Activated naive CD8-positive, alpha-beta T cell treated with anti-CD3 and anti-CD28 coated beads, Interleukin-2, amount 10 ng/mL, durations not matched to agents 7 days and 5 days (primary cell): ENCODE measurements around the gene PRL. TPM values are rescaled to one million over a fixed set of nuclear protein-coding genes. Genes with fewer than 3 reads are reported as not detected.

Experiments
- ATAC-seq: fragments of 150-1000 bp; cut with Tn5 transposase; one replicate; pipeline ENCODE4 v1.10.0; 2021; ENCODE audit warnings: low read depth, moderate library complexity
- POLR2A ChIA-PET: fragments of 350-600 bp; sonication (Branson Sonifier 250); formaldehyde crosslinking; loops from one replicate; lab custom pipeline; 2021; ENCODE audit warnings: antibody characterized with exemption; lab: Charles Lee
- DNase-seq: peaks from one replicate; pipeline ENCODE4 v3.0.0; 2021
- H3K27ac Mint-ChIP-seq: one replicate; pipeline ENCODE4 v1.8.0; 2022; ENCODE audit warnings: mild to moderate bottlenecking, mixed read lengths
- H3K27me3 Mint-ChIP-seq: one replicate; pipeline ENCODE4 v1.8.0; 2022; ENCODE audit warnings: mild to moderate bottlenecking, moderate library complexity, mixed read lengths
- H3K36me3 Mint-ChIP-seq: one replicate; pipeline ENCODE4 v1.8.0; 2021; ENCODE audit warnings: mild to moderate bottlenecking, mixed read lengths
- H3K4me1 Mint-ChIP-seq: one replicate; pipeline ENCODE4 v1.8.0; 2021; ENCODE audit warnings: mixed read lengths
- H3K4me3 Mint-ChIP-seq: one replicate; pipeline ENCODE4 v1.8.0; 2022; ENCODE audit warnings: mild to moderate bottlenecking, moderate library complexity, mixed read lengths
- H3K9me3 Mint-ChIP-seq: one replicate; pipeline ENCODE4 v1.8.0; 2021; ENCODE audit warnings: mixed read lengths
- total RNA-seq, 2 experiments: library from RNA; stranded (reverse); gene quantifications; one replicate each; pipeline ENCODE4 v1.2.3, GENCODE V29; 2021

The PRL gene
- not detected for total RNA-seq

DNA sequence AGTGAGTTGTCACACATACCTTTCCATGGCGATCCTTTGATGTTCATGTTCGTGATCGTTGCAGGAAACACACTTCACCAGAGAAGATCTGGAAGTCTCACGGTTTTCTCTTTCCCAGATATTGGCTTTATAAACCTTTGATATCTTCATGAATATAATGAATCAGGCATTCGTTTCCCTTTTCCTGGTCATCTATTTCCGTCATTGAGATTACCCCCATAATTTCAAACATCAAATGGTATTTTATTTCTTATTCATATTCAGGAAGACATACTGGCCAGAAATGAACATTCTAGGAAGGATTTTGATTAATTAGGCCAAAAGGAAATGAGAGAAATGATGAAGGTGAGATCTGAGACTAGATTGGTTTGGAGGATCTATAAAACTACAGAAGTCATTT is at the start of gene PRL:
PRL (minus strand) TSS at position 101 of the 400 bp plus-strand sequence; CDS start at position 47, 54 bp downstream.
- no peaks in the 10 kb centered on the region for H3K9me3 Mint-ChIP-seq
- no peak within 1 kb of the TSS for H3K4me3 Mint-ChIP-seq
- no peaks in the 10 kb centered on the region for H3K27me3 Mint-ChIP-seq

DNA sequence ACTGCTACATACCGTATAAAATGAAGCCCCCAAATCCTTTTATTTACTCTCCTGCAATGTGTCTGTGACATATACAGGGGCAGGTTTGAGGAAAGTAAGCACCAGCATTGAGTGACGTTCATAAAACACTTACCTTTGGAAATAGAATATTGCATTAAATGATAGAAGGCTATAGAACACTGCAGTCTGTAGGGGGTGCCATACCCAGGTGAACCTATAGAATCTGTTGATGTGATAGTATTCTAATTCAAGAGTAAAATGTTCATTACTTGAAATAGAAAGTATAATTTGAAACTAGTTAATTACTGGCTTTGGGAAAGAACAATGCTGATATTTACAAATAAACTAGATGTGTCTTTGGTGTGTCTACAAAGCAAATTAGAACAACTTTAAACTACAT is 47.0 kb upstream of the PRL start:
- ATAC-seq (no peak), DNase-seq (no peak)
- H3K27me3 Mint-ChIP-seq = no peaks in the 10 kb centered on the region
- no peaks in the 10 kb centered on the region for H3K4me1 Mint-ChIP-seq
- no peak overlapping the region for H3K27ac Mint-ChIP-seq
- no peaks in the 10 kb centered on the region for H3K36me3 Mint-ChIP-seq
- peaks cover 3% of the 10 kb centered on the region for H3K9me3 Mint-ChIP-seq
- H3K4me3 Mint-ChIP-seq = no peak overlapping the region
- POLR2A ChIA-PET = no interaction called here

More for the DNA sequence above, at the start of gene PRL:
- Mint-ChIP-seq H3K36me3 (no peaks in the 10 kb centered on the region), H3K27ac (no peak within 1 kb of the TSS), H3K4me1 (no peaks in the 10 kb centered on the region)
- POLR2A ChIA-PET = no interaction called here
- DNase-seq (no peak), ATAC-seq (no peak)

DNA sequence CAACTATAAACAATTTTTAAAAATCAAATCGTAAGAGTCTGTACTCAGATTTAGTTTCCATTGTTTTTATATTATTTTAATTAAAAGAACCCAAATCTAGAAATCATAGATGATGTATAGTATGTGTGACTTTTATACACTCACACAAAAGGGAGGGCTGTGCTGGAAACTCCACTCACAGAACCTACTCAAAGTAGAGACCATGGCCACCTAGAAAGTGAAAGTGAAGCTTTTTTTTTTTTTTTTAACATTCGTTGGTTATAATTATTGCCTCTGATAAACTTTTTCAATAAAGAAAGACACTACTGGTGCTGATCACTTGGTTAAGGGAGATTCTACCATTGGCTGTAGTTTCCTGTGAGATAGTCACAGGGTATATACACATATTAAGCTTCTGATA is 37.9 kb upstream of the PRL start:
- Mint-ChIP-seq H3K9me3 (peaks cover under 1% of the 10 kb centered on the region), H3K27me3 (no peaks in the 10 kb centered on the region), H3K36me3 (no peaks in the 10 kb centered on the region), H3K27ac (no peak overlapping the region), H3K4me1 (no peaks in the 10 kb centered on the region), H3K4me3 (no peak overlapping the region)
- POLR2A ChIA-PET = no interaction called here
- DNase-seq (no peak), ATAC-seq (no peak)

DNA sequence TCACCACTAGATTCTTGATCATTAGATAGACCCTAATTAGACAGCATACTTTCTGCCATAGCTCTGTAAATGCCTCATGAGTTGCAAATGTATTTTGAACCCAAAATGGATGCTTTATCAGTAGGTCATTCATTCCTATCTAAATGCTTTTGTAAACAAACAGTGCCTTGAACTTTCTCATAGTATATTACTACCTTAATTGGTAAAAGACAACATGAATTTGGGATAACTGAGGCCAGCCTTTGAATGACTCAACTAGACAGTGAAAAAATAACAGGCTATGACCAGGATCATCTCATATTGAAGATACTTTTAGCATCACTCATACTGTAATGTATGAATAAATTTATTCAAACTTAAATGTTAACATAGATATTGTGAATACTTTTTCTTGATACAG is 37.0 kb upstream of the PRL start:
- DNase-seq = no peak
- no peaks in the 10 kb centered on the region for H3K27me3 Mint-ChIP-seq
- no peaks in the 10 kb centered on the region for H3K36me3 Mint-ChIP-seq

DNA sequence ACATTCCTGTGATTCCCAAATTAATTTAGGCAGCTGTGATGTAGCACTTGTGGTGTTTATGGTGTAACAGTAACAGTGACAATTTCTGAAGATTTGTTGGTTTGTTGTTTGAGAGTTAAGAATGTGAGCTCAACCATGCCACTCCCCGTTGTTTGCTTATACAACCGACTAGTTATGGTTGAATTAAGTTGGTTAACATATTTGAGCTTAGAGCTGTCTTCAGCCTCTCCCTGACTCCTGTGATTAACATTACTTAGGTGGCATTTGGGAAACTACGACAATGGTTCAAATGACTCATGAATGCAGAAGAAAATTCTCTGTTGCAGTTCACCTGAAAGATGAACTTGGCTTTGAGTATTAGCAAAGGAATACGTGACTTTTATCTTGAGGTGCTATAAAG is 35.9 kb upstream of the PRL start:
- H3K27ac Mint-ChIP-seq = no peak overlapping the region
- POLR2A ChIA-PET = no interaction called here
- no peak for ATAC-seq
- no peaks in the 10 kb centered on the region for H3K4me1 Mint-ChIP-seq
- H3K9me3 Mint-ChIP-seq = peaks cover 5% of the 10 kb centered on the region
- DNase-seq = no peak
- H3K27me3 Mint-ChIP-seq = no peaks in the 10 kb centered on the region
- no peak overlapping the region for H3K4me3 Mint-ChIP-seq
- no peaks in the 10 kb centered on the region for H3K36me3 Mint-ChIP-seq

More for the DNA sequence above, 37.0 kb upstream of the PRL start:
- H3K4me1 Mint-ChIP-seq = no peaks in the 10 kb centered on the region
- POLR2A ChIA-PET = no interaction called here
- ATAC-seq = no peak
- H3K27ac Mint-ChIP-seq = no peak overlapping the region
- H3K9me3 Mint-ChIP-seq = peaks cover 5% of the 10 kb centered on the region
- H3K4me3 Mint-ChIP-seq = no peak overlapping the region

DNA sequence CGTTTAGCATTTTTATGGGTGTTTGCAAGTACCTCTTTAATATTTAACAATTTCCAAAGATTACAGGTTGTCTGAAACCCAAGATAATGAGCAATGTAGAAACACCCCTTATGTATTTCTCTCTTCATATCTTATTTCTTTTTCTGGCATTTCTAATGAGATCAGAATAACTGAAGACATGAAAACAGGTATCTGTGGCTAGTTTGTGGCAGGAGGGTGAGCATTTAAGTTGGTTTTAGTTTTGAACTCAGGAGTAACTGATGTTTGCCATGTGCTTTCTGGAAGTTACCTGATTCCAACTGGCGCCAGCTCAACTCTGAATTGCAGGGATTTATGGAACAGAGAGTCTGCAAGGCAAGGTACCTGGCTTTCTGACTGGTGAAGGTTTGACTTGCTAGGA is 35.4 kb upstream of the PRL start:
- H3K27ac Mint-ChIP-seq = no peak overlapping the region
- POLR2A ChIA-PET = no interaction called here
- H3K27me3 Mint-ChIP-seq = no peaks in the 10 kb centered on the region
- H3K9me3 Mint-ChIP-seq = peaks cover 5% of the 10 kb centered on the region
- no peaks in the 10 kb centered on the region for H3K36me3 Mint-ChIP-seq
- DNase-seq (no peak), ATAC-seq (no peak)
- no peak overlapping the region for H3K4me3 Mint-ChIP-seq
- H3K4me1 Mint-ChIP-seq = no peaks in the 10 kb centered on the region

DNA sequence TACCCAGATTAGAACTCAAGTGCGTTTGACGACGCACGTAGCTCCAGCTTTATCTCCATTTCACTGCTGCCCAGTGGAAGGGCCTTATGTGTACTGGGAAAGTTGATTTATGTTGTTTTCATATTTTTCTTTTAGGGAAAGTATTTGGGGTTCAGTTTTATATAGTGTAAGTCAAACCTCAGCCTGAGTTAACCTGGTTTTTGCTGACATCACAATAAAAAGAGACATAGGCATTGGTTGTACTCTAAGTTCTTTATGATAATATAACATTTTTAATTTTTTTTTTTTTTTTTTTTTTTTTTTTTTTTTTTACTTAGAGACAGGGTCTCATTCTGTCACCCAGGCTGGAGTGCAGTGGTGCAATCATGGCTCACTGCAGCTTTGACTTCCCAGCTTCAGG is 34.1 kb upstream of the PRL start:
- no peak overlapping the region for H3K27ac Mint-ChIP-seq
- POLR2A ChIA-PET = no interaction called here
- DNase-seq (no peak), ATAC-seq (no peak)
- peaks cover 5% of the 10 kb centered on the region for H3K9me3 Mint-ChIP-seq
- no peaks in the 10 kb centered on the region for H3K36me3 Mint-ChIP-seq
- no peaks in the 10 kb centered on the region for H3K4me1 Mint-ChIP-seq
- no peak overlapping the region for H3K4me3 Mint-ChIP-seq
- H3K27me3 Mint-ChIP-seq = no peaks in the 10 kb centered on the region

DNA sequence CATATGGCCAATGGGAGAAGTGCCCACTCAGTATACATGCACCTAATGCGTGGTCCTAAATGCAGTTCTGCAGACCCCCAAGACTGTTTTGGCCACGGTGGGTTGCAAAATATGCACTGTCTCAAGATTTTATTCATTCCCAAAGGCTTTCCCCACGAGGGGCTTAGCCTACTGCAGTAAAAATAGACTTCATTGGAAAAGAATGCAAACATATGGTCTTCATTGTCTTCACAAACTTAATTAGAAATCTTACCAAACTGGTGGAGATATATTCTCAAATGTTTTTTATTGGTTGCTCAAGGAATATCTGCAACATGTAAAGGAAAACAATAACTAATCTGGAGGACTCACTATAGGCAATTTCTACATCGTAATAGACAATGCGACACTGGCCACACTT is 31.6 kb upstream of the PRL start:
- H3K4me1 Mint-ChIP-seq = no peaks in the 10 kb centered on the region
- ATAC-seq (no peak), DNase-seq (no peak)
- no peak overlapping the region for H3K27ac Mint-ChIP-seq
- peaks cover 5% of the 10 kb centered on the region for H3K9me3 Mint-ChIP-seq
- POLR2A ChIA-PET = no interaction called here
- H3K27me3 Mint-ChIP-seq = no peaks in the 10 kb centered on the region
- H3K4me3 Mint-ChIP-seq = no peak overlapping the region
- no peaks in the 10 kb centered on the region for H3K36me3 Mint-ChIP-seq

DNA sequence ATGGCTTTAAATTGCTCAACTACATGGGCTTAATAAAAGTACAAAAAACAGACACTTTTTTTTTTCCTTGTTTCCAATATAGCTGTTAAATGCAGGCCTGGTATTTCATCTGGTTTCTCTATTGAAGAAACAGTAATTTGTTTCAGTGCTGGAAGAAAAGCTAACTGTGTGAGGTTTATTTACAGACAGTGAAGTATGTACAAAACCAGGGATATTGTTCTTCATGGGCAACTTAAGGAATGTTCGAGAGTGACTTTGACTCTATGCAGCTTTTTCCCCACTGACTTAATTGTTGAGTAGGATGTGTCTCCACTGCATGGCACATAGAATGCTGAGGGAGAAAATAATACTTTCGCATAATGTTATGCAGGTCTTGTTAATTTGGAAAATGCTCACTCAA is 31.0 kb upstream of the PRL start:
- Mint-ChIP-seq H3K27me3 (no peaks in the 10 kb centered on the region), H3K36me3 (no peaks in the 10 kb centered on the region), H3K9me3 (peaks cover 5% of the 10 kb centered on the region), H3K27ac (no peak overlapping the region), H3K4me1 (no peaks in the 10 kb centered on the region), H3K4me3 (no peak overlapping the region)
- DNase-seq = no peak
- POLR2A ChIA-PET = no interaction called here
- no peak for ATAC-seq

DNA sequence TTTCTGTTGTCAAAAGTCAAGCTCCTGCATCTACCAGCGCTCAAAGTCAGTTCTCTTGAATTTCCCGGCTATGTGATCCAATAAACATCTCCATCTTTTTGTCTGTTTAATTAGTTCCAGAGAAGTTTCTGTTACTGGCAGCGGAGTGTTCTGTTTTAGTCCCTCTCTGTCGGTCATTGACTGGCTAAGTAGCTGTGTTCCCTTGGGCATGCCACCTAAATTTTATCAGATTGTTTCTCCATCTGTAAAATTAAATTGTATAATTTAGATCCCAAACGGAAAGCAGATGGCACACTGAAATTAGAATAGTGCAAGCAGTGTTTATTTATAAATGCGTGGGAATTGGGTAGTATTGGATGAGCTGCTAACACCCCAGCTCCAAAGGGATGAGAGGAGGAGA is 29.7 kb upstream of the PRL start:
- Mint-ChIP-seq H3K9me3 (peaks cover 5% of the 10 kb centered on the region), H3K36me3 (no peaks in the 10 kb centered on the region), H3K4me3 (no peak overlapping the region), H3K27ac (no peak overlapping the region), H3K4me1 (no peaks in the 10 kb centered on the region), H3K27me3 (no peaks in the 10 kb centered on the region)
- no peak for ATAC-seq
- no peak for DNase-seq
- POLR2A ChIA-PET = no interaction called here

DNA sequence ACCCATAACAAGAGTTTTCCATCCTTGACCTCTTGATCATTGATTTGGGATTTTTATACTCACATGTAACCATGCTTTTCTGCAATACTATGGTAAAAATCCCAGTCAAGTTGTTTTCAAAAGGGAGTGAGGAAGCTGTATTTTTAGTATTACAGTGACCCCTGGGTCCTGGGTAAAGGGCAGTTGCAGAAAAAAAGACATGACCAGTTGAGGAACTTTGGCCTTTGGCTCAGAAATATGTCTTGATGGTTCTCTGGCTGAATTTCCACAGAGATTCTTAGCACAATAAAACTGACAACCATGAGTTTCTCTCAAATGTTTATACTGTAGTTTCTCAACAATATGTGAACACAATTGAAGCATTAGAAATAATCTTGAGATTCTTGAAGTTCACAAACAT is 28.6 kb upstream of the PRL start:
- Mint-ChIP-seq H3K27ac (no peak overlapping the region), H3K4me1 (no peaks in the 10 kb centered on the region), H3K27me3 (no peaks in the 10 kb centered on the region), H3K9me3 (peaks cover 5% of the 10 kb centered on the region), H3K4me3 (no peak overlapping the region), H3K36me3 (no peaks in the 10 kb centered on the region)
- ATAC-seq (no peak), DNase-seq (no peak)
- POLR2A ChIA-PET = no interaction called here

DNA sequence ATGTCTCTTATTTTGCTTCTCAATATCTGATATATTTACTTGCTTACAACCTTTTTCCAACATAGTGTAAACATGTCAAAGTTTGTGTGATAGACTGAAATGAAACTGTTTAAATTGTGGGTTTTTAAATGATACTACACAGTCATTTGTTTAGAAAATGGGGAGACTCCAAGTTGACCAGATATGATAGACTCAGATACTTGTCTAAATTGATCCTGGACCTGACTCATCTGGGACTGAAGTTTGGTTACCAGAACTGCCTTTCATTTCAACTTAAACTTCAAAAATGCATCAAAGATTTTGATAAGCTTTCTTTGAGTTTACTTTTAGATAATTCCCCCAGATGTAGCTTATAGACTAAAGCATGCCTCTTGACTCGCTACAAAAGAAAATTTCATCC is 27.0 kb upstream of the PRL start:
- ATAC-seq (no peak), DNase-seq (no peak)
- Mint-ChIP-seq H3K4me3 (no peak overlapping the region), H3K36me3 (no peaks in the 10 kb centered on the region), H3K27ac (no peak overlapping the region), H3K27me3 (no peaks in the 10 kb centered on the region), H3K9me3 (no peaks in the 10 kb centered on the region), H3K4me1 (no peaks in the 10 kb centered on the region)
- POLR2A ChIA-PET = no interaction called here

DNA sequence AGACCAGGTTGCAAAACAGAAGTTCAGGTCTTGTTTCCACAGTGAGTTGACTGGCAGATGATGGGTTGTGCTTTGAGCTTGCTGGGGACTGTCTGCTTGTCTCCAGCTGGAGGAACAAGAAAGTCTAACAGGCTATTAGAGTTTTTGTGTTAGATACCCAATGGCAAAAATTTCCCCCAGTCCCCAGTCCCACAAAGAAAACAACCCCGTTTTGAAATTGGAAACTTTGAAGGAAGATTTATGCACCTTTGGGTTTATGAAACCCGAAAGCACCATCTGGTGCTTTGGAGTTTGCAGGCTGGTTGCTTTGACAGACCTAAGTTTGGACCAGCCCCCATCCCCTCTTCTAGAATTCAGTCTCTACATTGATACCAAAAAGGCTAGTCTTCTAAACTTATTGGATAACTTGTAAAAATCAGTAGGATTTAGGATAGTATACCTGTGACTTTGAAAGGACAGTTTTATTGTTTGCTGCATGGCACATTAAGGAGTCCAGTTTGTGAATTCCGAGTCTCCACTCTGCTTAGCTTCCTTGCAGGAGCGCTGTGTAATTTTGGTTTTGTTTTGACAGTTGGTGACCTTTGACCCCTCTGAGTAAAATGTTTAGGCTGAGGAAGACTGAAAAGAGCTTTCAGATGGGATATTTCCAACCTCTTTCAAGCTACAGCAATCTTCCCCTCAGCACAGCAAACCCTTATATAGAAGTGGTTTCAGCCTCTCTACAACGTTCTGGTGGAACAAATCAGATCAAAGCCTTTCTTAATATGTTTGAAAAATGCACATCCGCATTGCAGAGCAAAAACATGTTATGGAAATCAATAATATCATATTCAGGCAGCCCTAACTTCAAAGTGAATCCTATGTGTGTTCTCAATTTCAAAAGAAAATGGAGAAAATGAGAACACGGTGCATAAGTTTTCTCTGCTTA is 25.5 kb upstream of the PRL start:
- Mint-ChIP-seq H3K4me1 (no peaks in the 10 kb centered on the region), H3K27ac (no peak overlapping the region), H3K4me3 (no peak overlapping the region), H3K36me3 (no peaks in the 10 kb centered on the region), H3K9me3 (peaks cover 2% of the 10 kb centered on the region), H3K27me3 (no peaks in the 10 kb centered on the region)
- DNase-seq (no peak), ATAC-seq (no peak)
- POLR2A ChIA-PET = no interaction called here

DNA sequence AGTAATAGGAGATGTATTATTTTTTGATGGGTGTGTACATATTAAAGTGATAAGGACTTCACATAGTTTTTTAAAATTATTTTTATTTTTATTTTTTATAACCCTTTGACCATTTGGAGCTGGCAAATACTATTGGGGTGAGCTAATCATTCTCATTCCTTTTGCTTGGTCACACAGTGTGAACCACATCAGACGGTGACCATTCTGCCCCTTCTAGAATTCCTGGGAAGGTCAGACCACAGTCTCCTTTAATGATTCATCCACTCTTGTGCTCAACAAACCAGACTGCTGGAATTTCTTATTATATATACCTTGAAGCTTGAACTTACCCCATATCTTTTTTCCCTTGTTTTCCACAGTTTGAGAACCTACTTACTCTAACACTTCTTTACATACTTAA is 23.9 kb upstream of the PRL start:
- Mint-ChIP-seq H3K36me3 (no peaks in the 10 kb centered on the region), H3K4me1 (no peaks in the 10 kb centered on the region), H3K9me3 (peaks cover 2% of the 10 kb centered on the region), H3K27ac (no peak overlapping the region), H3K4me3 (no peak overlapping the region), H3K27me3 (no peaks in the 10 kb centered on the region)
- DNase-seq = no peak
- ATAC-seq = no peak
- POLR2A ChIA-PET = no interaction called here
